Right renal cortex interstitium (tissue), 3 donors: ENCODE data around the gene SPTBN5. TPM values are rescaled to one million over a fixed set of nuclear protein-coding genes. Genes with fewer than 3 reads are reported as not detected.

Source experiments
- DNase-seq, 3 donors: peaks; one replicate each; pipeline ENCODE4 v3.0.0-alpha.2; 2013; ENCODE audit warnings: low read depth in 3 of 3, low spot score in 2 of 3
- polyA plus RNA-seq, 3 donors: library from polyadenylated mRNA; unstranded; fragments of 120-200 nt; gene quantifications; one replicate each; pipeline ENCODE4 v1.2.1, GENCODE V29; 2013; ENCODE audit not compliant: insufficient read length in 3 of 3

SPTBN5 gene
- polyA plus RNA-seq, 3 donors: 1.5 to 2.8 (median 1.9) TPM

DNA sequence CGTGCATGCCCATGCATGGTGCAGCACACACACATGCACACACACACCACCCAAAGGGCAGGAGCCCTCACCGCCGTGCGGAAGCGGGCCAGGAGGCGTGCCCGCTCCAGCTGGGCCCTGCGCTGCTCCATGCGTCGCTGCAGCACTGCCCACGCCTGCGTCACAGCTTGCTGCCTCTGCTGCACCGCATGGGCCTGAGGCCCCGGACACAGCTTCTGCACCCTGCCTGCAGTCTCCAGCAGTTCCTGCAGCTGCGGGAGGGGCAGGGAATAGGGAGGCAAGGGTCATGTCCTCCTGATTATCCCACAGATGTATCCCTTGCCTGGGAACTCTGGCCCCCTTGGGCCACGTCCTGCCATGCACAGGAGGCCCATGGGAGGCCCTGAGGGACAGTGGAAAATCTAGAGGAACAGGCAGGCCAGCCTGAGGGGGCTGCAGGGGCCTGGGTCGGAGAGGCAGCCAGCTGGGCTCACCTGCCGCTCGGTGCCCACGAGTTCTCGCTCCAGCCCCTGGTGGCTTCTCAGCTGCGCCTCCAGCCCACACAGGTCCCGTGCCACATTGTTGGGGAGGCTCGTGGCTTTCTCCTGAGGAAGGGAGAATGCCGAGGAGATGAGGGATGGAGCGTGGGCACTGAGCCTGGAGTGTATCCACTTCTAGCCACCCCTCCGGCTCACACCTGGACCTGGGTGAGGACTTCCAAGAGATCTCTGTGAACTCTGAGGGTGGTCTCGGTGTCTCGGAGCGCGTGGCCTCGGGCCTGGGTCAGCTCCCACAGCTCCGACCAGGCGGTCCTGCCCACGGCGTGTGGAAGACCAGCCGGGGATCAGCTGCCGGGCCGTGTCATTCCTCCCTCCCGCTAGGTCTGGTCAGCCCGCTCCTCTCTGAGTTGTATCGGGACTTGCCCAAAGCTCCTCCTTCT, 23.8 kb downstream of the SPTBN5 start:
- no peak for DNase-seq

- DNase-seq: no peak
Measured at GRCh38 chr15:41868321-41868720, 25.5 kb downstream of the SPTBN5 start.

- DNase-seq: no peak
Measured at GRCh38 chr15:41866872-41867579, 26.8 kb downstream of the SPTBN5 start.

DNA sequence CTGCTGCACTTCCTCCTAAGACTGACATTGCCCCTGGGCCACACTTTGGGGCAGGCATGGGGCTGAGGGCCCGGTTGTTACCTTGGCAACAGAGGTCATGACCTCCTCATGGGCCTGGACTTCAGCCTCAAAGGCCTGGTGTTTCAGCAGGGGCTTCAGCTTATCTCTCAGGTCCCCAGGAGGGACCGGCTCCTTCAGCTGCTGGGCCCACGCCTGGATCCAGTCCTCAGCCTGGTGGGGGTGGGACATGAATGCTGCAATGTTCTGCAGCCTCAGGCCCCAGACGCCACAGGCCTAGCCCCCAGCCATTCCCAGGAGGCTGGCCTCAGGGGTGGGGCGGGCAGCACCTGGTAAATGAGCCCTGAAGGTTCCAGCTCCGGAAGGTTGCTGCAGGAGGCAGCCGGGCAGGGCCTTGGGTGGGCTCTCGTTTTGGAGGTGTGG, 27.6 kb downstream of the SPTBN5 start:
- no peak for DNase-seq

DNA sequence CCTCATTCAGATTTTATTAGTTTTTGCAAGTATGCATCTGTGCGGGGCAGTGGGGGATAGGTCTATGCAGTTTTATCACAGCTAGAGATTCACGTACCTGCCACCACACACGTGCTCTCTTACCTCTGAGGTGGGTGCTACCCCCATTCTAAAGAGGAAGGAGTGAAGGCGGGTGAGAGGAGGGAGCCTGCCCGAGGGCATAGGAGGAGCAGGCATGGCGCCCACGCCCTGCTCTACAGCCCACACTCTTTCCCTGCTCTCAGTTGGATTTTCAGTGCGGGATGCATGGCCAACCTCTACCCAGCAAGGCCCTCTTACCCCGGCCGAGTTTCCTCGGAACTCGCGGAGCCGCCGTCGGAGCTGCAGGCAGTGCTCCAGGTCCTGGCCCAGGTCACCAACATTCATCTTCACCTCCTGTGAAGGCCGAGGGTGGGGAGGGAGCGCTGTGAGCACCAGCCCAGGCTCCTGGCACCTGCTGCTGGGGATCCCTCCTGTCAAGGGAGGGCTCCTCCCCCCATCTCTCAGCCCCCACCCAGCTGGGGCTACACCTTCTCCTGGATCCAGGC, 28.3 kb downstream of the SPTBN5 start:
- DNase-seq: no peak

GRCh38 chr15:41862515-41863116, 31.2 kb downstream of the SPTBN5 start:
- no peak for DNase-seq

DNA sequence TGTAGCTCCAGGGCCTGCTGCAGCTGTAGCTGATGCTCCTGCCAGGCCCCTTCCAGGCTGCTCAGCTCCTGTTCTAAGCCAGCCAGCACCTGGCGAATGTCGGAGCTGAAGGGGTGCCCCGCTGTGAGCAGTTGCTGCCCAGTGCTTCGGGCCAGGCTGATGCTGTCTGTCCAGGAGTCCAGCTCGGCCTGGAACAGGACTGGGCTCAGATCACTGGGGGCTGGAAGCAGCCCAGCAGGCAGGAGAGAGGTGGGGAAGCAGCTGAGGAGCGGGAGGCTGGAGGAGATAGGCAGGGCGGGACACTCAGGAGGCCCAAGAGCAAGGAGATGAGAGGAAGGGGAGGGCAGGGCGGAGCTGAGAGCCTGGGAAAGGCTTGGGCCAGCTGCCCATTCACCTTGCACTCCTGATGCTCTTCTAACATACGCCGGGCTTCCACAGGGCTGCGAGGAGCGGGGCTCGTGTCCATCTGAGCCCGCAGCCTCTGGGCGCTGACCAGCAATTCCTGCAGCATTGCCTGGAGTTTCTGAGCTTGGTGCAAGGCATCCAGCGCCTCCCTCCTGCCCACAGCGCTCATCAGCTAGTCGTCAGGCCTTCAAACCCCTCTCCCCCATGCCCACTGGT, 32.0 kb downstream of the SPTBN5 start:
- DNase-seq: no peak

GRCh38 chr15:41860049-41860828, 33.6 kb downstream of the SPTBN5 start:
- DNase-seq: no peak

DNA sequence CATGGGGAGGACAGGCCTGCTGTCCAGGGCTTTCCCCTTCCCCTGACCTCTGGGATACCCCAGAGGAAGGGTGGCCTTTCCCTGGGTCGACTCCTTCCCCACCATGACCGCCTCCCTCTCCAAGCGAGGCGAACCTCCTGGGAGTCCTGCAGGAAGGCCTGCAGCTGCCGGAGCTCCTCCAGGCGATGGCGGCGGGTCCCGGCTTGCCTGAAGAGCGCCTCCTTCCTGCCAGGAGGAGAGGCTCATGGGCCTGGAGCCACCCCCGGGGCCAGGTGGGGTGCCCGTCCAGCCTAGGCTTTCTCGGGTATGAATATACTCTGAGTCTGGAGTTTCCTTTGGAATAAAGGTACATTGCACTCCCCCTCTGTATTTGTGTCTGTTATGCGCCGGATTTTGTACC, 35.1 kb downstream of the SPTBN5 start:
- no peak for DNase-seq

GRCh38 chr15:41857316-41857715, 36.5 kb downstream of the SPTBN5 start:
- DNase-seq: no peak

DNA sequence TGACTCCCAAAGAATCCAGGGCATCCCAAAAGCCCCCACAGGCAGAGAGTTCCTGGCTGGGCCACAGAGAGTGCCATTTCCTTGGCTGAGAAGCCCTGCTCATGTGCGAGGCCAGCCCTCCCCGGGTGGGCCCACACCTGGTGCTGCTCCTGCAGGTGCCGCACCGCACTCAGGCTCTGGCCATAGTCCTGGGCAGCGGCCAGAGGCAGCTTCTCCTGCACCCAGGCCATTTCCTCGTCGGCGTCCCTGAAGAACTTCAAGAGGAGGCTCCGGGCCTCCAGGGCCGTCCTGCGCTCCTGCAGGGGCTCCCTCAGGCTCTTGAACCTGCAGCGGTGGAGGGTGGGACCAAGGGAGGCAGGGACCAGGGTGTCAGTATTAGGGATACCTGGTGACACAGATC, 37.1 kb downstream of the SPTBN5 start:
- no peak for DNase-seq

GRCh38 chr15:41856262-41856661, 37.6 kb downstream of the SPTBN5 start:
- no peak for DNase-seq

DNA sequence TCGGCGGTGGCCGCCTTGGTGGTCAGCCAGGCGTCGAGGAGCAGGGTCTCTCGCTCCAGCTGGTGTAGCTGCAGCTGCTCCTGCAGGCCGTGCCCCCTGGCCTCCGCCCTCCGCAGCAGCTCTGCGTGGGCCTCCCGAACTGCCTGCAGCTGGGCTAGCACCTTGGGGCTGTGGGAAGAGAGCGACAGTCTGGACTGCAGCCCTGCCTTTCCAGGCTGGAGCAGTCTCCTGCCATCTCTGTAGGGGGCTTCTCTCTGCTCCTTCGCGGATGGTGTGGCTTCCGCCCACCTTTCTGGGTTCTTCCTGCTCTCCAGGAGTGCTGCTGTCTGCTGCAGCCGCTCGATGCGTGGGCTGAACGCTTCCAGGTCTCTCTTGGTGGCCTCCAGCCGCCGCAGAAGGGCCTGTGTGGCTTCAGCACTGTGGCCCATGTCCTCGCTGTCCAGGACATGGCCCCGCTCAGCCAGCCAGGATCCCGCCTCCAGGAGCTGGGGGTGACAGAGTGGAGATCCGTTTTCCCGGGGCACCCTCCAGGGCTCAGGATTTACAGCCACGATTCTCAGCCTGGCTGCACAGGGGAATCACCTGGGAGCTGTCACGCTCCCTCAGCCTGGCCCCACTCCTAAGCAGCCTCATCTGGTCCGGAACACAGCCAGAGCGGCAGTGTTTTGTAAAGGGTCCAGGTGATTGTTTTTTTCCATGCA, 38.4 kb downstream of the SPTBN5 start:
- DNase-seq: peak; percentile 17 to 44 (median 33)

DNA sequence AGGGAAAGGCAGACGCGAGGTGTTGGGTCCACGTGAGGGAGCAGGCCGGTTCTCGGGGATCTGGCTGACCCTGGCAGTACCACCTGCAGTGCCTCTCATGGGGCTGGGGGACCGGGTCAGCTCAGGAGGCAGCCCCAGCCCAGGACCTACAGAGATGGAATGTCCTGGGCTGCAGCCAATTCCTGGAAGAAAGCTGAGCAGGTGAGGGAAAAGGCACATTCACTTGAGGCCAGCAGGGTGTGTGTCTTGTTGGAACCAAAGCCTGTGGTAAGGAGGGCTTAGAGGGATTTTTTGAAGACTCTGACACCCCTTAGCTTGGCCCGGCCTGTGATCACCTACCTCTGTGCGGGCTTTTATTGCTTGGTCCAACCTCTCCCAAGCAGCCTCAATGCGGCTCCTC, 39.4 kb downstream of the SPTBN5 start:
- no peak for DNase-seq

GRCh38 chr15:41853831-41854230, 40.0 kb downstream of the SPTBN5 start:
- DNase-seq: no peak

DNA sequence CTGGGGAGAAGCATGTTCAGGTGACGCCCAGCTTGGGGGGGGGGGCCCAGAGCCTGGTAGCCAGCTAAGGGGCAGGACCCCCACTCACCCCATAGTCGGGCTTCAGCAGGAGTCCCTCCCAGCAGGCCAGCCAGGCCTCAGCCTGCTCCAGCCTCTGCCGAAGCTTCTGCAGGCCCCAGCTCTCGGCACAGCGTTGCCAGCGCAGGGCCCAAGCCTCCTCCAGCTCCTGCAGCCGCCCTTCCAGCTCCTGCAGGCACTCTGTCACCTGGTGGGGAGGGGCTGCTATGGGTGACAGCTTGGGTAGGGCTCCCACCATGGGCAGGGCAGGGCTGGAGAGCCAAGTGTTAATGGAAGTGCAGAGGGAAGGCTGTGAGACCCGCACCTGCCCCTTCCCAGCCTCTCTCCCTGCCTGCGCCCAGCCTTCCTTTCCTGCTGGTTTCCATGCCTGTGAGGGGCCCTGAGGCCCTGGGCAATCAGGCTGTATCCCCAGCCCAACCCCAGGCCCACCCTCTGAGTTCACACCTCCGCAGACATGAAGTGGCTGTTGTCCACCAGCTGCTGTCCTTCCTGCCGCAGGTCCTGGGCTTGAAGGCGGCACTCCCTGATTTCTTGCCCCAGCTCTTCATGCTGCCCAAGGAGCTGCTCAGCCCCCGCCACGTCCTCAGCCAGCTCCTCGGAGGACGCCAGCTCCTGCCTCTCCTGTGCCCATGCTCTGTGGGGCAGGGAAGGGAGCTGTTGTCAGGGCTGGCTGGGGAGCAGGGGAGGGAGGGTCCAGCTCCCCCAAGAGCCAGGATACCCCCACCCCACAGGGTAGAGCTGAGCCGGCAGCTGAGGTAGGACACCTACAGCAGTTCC, 40.9 kb downstream of the SPTBN5 start:
- DNase-seq: no peak

GRCh38 chr15:41851755-41852370, 42.0 kb downstream of the SPTBN5 start:
- no peak for DNase-seq

DNA sequence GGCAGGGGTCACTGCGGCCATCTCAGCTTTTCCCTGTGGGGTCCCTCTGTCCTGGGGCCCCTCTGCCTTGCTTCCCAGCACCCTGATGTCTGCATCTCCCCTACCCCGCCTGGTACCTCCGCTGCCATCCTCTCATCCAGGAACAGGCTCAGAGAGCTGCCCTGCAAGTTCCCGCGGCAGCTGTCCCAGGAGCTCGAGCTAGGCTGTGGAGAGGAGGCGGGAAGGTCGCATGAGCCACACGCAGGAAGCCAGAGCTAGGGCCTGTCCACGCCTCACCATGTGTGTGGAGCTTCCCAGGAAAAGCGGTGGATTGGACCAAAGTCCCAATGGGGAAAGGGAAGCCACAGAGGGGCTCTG, 42.7 kb downstream of the SPTBN5 start:
- no peak for DNase-seq
